ENCODE measurements around the gene MRPL55. TPM values are rescaled to one million over a fixed set of nuclear protein-coding genes. Genes with fewer than 3 reads are reported as not detected.

Gene MRPL55
- total RNA-seq, 3 donors from 2014 or later, result 82.3 to 93.0 (median 89.5) TPM

- Mint-ChIP-seq H3K4me3 (peak overlapping the region; percentile 98), H3K36me3 (ENCODE audit: insufficient read depth) (peaks cover 25% of the 10 kb centered on the region), H3K4me1 (ENCODE audit: low read depth) (peaks cover 52% of the 10 kb centered on the region), H3K27me3 (ENCODE audit: low read depth) (no peaks in the 10 kb centered on the region), H3K9me3 (no peaks in the 10 kb centered on the region)
- no peak for ATAC-seq
- DNase-seq, result no peak
Measured at GRCh38 chr1:228083871-228084278, 25.2 kb downstream of the MRPL55 start.

GRCh38 chr1:228082918-228083870, 25.9 kb downstream of the MRPL55 start:
- peak overlapping the region; percentile 98 for H3K4me3 Mint-ChIP-seq
- DNase-seq, result no peak

GRCh38 chr1:228082214-228082917, 26.7 kb downstream of the MRPL55 start, which contains the start of gene ARF1:
TSS of gene ARF1 (plus strand) at chr1:228082708. CDS start at chr1:228097115, 14,407 bp downstream.
- H3K4me1 Mint-ChIP-seq (ENCODE audit: low read depth), result peaks cover 37% of the 10 kb centered on the region
- H3K36me3 Mint-ChIP-seq (ENCODE audit: insufficient read depth), result peaks cover 16% of the 10 kb centered on the region

More at GRCh38 chr1:228082918-228083870, 25.9 kb downstream of the MRPL55 start:
- H3K27me3 Mint-ChIP-seq (ENCODE audit: low read depth), result no peaks in the 10 kb centered on the region
- H3K9me3 Mint-ChIP-seq, result no peaks in the 10 kb centered on the region
- H3K36me3 Mint-ChIP-seq (ENCODE audit: insufficient read depth), result peaks cover 22% of the 10 kb centered on the region
- ATAC-seq, result peak; percentile 18 to 20
- peaks cover 45% of the 10 kb centered on the region for H3K4me1 Mint-ChIP-seq (ENCODE audit: low read depth)

GRCh38 chr1:228081578-228082213, 27.4 kb downstream of the MRPL55 start:
- peaks cover 16% of the 10 kb centered on the region for H3K36me3 Mint-ChIP-seq (ENCODE audit: insufficient read depth)
- no peak for DNase-seq
- peaks cover 33% of the 10 kb centered on the region for H3K4me1 Mint-ChIP-seq (ENCODE audit: low read depth)

More at GRCh38 chr1:228082214-228082917, 26.7 kb downstream of the MRPL55 start, which contains the start of gene ARF1:
- peak; percentile 92 for DNase-seq
- Mint-ChIP-seq H3K27me3 (ENCODE audit: low read depth) (no peaks in the 10 kb centered on the region), H3K9me3 (no peaks in the 10 kb centered on the region), H3K4me3 (peak within 1 kb of the TSS; percentile 98)
- ATAC-seq, result peak; percentile 88 to 91

GRCh38 chr1:228081144-228081543, 28.0 kb downstream of the MRPL55 start:
- ATAC-seq (no peak), DNase-seq (no peak)
- Mint-ChIP-seq H3K9me3 (no peaks in the 10 kb centered on the region), H3K4me1 (ENCODE audit: low read depth) (peaks cover 28% of the 10 kb centered on the region), H3K27me3 (ENCODE audit: low read depth) (no peaks in the 10 kb centered on the region), H3K4me3 (peak overlapping the region; percentile 87), H3K36me3 (ENCODE audit: insufficient read depth) (peaks cover 16% of the 10 kb centered on the region)

More at GRCh38 chr1:228081578-228082213, 27.4 kb downstream of the MRPL55 start:
- Mint-ChIP-seq H3K4me3 (peak overlapping the region; percentile 87), H3K27me3 (ENCODE audit: low read depth) (no peaks in the 10 kb centered on the region), H3K9me3 (no peaks in the 10 kb centered on the region)
- peak; percentile 22 to 29 for ATAC-seq

GRCh38 chr1:228079601-228080263, 29.4 kb downstream of the MRPL55 start:
- Mint-ChIP-seq H3K4me1 (ENCODE audit: low read depth) (peaks cover 14% of the 10 kb centered on the region), H3K4me3 (no peak overlapping the region), H3K36me3 (ENCODE audit: insufficient read depth) (peaks cover 16% of the 10 kb centered on the region), H3K9me3 (no peaks in the 10 kb centered on the region), H3K27me3 (ENCODE audit: low read depth) (no peaks in the 10 kb centered on the region)
- ATAC-seq (no peak), DNase-seq (no peak)

GRCh38 chr1:228079013-228079412, 30.1 kb downstream of the MRPL55 start:
- DNase-seq, result no peak

GRCh38 chr1:228077565-228078330, 31.4 kb downstream of the MRPL55 start:
- DNase-seq, result no peak
- H3K27me3 Mint-ChIP-seq (ENCODE audit: low read depth), result no peaks in the 10 kb centered on the region
- no peak overlapping the region for H3K4me3 Mint-ChIP-seq
- H3K9me3 Mint-ChIP-seq, result no peaks in the 10 kb centered on the region
- peaks cover 7% of the 10 kb centered on the region for H3K4me1 Mint-ChIP-seq (ENCODE audit: low read depth)
- ATAC-seq, result no peak
- peaks cover 2% of the 10 kb centered on the region for H3K36me3 Mint-ChIP-seq (ENCODE audit: insufficient read depth)

More at GRCh38 chr1:228079013-228079412, 30.1 kb downstream of the MRPL55 start:
- H3K36me3 Mint-ChIP-seq (ENCODE audit: insufficient read depth), result peaks cover 10% of the 10 kb centered on the region
- ATAC-seq, result no peak
- H3K9me3 Mint-ChIP-seq, result no peaks in the 10 kb centered on the region
- H3K27me3 Mint-ChIP-seq (ENCODE audit: low read depth), result no peaks in the 10 kb centered on the region
- H3K4me1 Mint-ChIP-seq (ENCODE audit: low read depth), result peaks cover 7% of the 10 kb centered on the region
- no peak overlapping the region for H3K4me3 Mint-ChIP-seq

GRCh38 chr1:228076796-228077430, 32.2 kb downstream of the MRPL55 start:
- DNase-seq (no peak), ATAC-seq (no peak)
- H3K4me3 Mint-ChIP-seq, result no peak overlapping the region
- H3K36me3 Mint-ChIP-seq (ENCODE audit: insufficient read depth), result peaks cover 2% of the 10 kb centered on the region
- H3K4me1 Mint-ChIP-seq (ENCODE audit: low read depth), result peaks cover 7% of the 10 kb centered on the region
- no peaks in the 10 kb centered on the region for H3K27me3 Mint-ChIP-seq (ENCODE audit: low read depth)
- no peaks in the 10 kb centered on the region for H3K9me3 Mint-ChIP-seq

GRCh38 chr1:228075801-228076271, 33.3 kb downstream of the MRPL55 start:
- no peaks in the 10 kb centered on the region for H3K27me3 Mint-ChIP-seq (ENCODE audit: low read depth)

GRCh38 chr1:228074954-228075730, 34.0 kb downstream of the MRPL55 start:
- no peaks in the 10 kb centered on the region for H3K27me3 Mint-ChIP-seq (ENCODE audit: low read depth)
- H3K4me3 Mint-ChIP-seq, result no peak overlapping the region
- H3K36me3 Mint-ChIP-seq (ENCODE audit: insufficient read depth), result no peaks in the 10 kb centered on the region
- H3K9me3 Mint-ChIP-seq, result no peaks in the 10 kb centered on the region
- no peak for ATAC-seq
- no peak for DNase-seq
- peaks cover 4% of the 10 kb centered on the region for H3K4me1 Mint-ChIP-seq (ENCODE audit: low read depth)

More at GRCh38 chr1:228075801-228076271, 33.3 kb downstream of the MRPL55 start:
- H3K4me3 Mint-ChIP-seq, result no peak overlapping the region
- H3K9me3 Mint-ChIP-seq, result no peaks in the 10 kb centered on the region
- no peaks in the 10 kb centered on the region for H3K36me3 Mint-ChIP-seq (ENCODE audit: insufficient read depth)
- DNase-seq (no peak), ATAC-seq (no peak)
- peaks cover 4% of the 10 kb centered on the region for H3K4me1 Mint-ChIP-seq (ENCODE audit: low read depth)

Measured in activated T-cell treated with anti-CD3 and anti-CD28 coated beads, Interleukin-2, amount 50 U/mL, for 4 hours (primary cell).